BLaER1 (cell line): ENCODE results near the gene INPP5A.

Source experiments
- H3K27ac ChIP-seq: shearing (Covaris generic); formaldehyde crosslinking; 2 replicates; pipeline ENCODE4 v1.8.1; 2022
- H3K27me3 ChIP-seq: shearing (Covaris generic); formaldehyde crosslinking; 2 replicates; pipeline ENCODE4 v1.8.1; 2022
- H3K36me3 ChIP-seq: shearing (Covaris generic); formaldehyde crosslinking; 2 replicates; pipeline ENCODE4 v1.8.1; 2022
- H3K4me1 ChIP-seq: shearing (Covaris generic); formaldehyde crosslinking; 2 replicates; pipeline ENCODE4 v1.8.1; 2022
- H3K4me2 ChIP-seq: shearing (Covaris generic); formaldehyde crosslinking; 2 replicates; pipeline ENCODE4 v1.8.1; 2022
- H3K4me3 ChIP-seq: shearing (Covaris generic); formaldehyde crosslinking; 2 replicates; pipeline ENCODE4 v1.8.1; 2022
- H3K9ac ChIP-seq: shearing (Covaris generic); formaldehyde crosslinking; 2 replicates; pipeline ENCODE4 v1.8.1; 2022
- H3K9me3 ChIP-seq: shearing (Covaris generic); formaldehyde crosslinking; 2 replicates; pipeline ENCODE4 v1.8.1; 2022
- H4K20me1 ChIP-seq: shearing (Covaris generic); formaldehyde crosslinking; 2 replicates; pipeline ENCODE4 v1.8.1; 2022
- Cebpa-rat ChIP-seq: shearing (Covaris generic); IDR thresholded peaks from 2 replicates; pipeline ENCODE4 v1.8.1; 2022

The INPP5A gene

GRCh38 chr10:132554053-132554990 is 16.7 kb downstream of the INPP5A start:
- H3K36me3 ChIP-seq = no peaks in the 10 kb centered on the region; the same call in 1 of the 2 replicates
- H4K20me1 ChIP-seq = peaks cover 53% of the 10 kb centered on the region
- no peak for TF ChIP-seq Cebpa-rat
- H3K4me1 ChIP-seq = peaks cover 90% of the 10 kb centered on the region
- no peak overlapping the region for H3K27ac ChIP-seq
- H3K4me2 ChIP-seq = peak overlapping the region; percentile 89
- no peaks in the 10 kb centered on the region for H3K27me3 ChIP-seq
- H3K9ac ChIP-seq = no peak overlapping the region
- H3K9me3 ChIP-seq = no peaks in the 10 kb centered on the region
- H3K4me3 ChIP-seq = no peak overlapping the region

DNA sequence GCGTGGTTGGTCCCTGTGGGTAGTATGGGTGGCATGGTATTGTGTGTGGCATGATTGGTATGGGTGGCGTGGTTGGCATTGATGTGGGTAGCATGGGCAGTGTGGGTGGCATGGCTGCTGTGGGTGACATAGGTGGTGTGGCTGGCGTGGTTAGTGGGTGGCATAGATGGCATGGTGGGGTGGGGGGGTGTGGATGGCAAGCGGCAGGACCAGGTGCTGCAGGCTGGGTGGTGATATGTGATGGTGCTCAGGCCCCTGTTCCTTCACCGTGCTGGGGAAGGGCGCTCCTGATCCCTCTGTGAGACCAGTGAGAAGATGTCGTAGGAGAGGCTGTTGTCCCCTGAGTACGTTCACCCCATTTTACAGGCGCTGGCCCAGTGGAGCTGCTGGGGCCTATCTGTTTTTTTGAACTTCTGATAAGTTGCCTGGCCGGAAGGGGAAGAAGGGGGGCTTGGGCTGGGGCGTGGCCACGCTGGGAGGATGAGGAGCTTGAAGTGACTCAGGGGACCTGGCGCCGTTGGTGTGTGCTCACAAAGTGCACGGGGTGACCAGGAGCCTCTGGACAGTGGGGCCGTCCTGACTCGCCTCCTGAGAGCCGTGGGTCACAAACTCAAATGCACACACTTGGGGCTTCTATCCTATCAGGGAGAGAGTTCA is 17.5 kb downstream of the INPP5A start:
- H4K20me1 ChIP-seq = peaks cover 55% of the 10 kb centered on the region

GRCh38 chr10:132555648-132556575 is 18.3 kb downstream of the INPP5A start:
- TF ChIP-seq Cebpa-rat = no peak
- peak overlapping the region; percentile 32; the same call in 1 of the 2 replicates for H3K4me3 ChIP-seq
- peaks cover 90% of the 10 kb centered on the region for H3K4me1 ChIP-seq
- no peaks in the 10 kb centered on the region for H3K9me3 ChIP-seq
- H3K36me3 ChIP-seq = no peaks in the 10 kb centered on the region; the same call in 1 of the 2 replicates
- H3K27me3 ChIP-seq = no peaks in the 10 kb centered on the region
- peaks cover 56% of the 10 kb centered on the region for H4K20me1 ChIP-seq
- H3K4me2 ChIP-seq = peak overlapping the region; percentile 89
- H3K27ac ChIP-seq = peak overlapping the region; percentile 7; the same call in 1 of the 2 replicates
- H3K9ac ChIP-seq = no peak overlapping the region

More for the DNA sequence above, 17.5 kb downstream of the INPP5A start:
- no peak overlapping the region for H3K9ac ChIP-seq
- TF ChIP-seq Cebpa-rat = no peak
- peaks cover 90% of the 10 kb centered on the region for H3K4me1 ChIP-seq
- H3K27me3 ChIP-seq = no peaks in the 10 kb centered on the region
- peak overlapping the region; percentile 7; the same call in 1 of the 2 replicates for H3K27ac ChIP-seq
- peak overlapping the region; percentile 32; the same call in 1 of the 2 replicates for H3K4me3 ChIP-seq
- no peaks in the 10 kb centered on the region for H3K9me3 ChIP-seq
- H3K4me2 ChIP-seq = peak overlapping the region; percentile 89
- H3K36me3 ChIP-seq = no peaks in the 10 kb centered on the region; the same call in 1 of the 2 replicates

- no peak overlapping the region for H3K4me3 ChIP-seq
- no peaks in the 10 kb centered on the region; the same call in 1 of the 2 replicates for H3K36me3 ChIP-seq
- H3K4me1 ChIP-seq = peaks cover 90% of the 10 kb centered on the region
- H3K9me3 ChIP-seq = no peaks in the 10 kb centered on the region
- H3K4me2 ChIP-seq = peak overlapping the region; percentile 89; the same call in 1 of the 2 replicates
- no peak for TF ChIP-seq Cebpa-rat
- no peak overlapping the region for H3K27ac ChIP-seq
- H4K20me1 ChIP-seq = peaks cover 67% of the 10 kb centered on the region
- H3K27me3 ChIP-seq = no peaks in the 10 kb centered on the region
- no peak overlapping the region for H3K9ac ChIP-seq
Measured at GRCh38 chr10:132556994-132557441, 19.4 kb downstream of the INPP5A start.

- H3K4me1 ChIP-seq = peaks cover 92% of the 10 kb centered on the region
- peaks cover 76% of the 10 kb centered on the region for H4K20me1 ChIP-seq
- H3K27ac ChIP-seq = no peak overlapping the region
- no peaks in the 10 kb centered on the region for H3K27me3 ChIP-seq
- H3K9ac ChIP-seq = no peak overlapping the region
- no peaks in the 10 kb centered on the region; the same call in 1 of the 2 replicates for H3K36me3 ChIP-seq
- H3K9me3 ChIP-seq = no peaks in the 10 kb centered on the region
- no peak for TF ChIP-seq Cebpa-rat
- H3K4me2 ChIP-seq = peak overlapping the region; percentile 97
- no peak overlapping the region for H3K4me3 ChIP-seq
Measured at GRCh38 chr10:132557696-132558515, 20.3 kb downstream of the INPP5A start.

DNA sequence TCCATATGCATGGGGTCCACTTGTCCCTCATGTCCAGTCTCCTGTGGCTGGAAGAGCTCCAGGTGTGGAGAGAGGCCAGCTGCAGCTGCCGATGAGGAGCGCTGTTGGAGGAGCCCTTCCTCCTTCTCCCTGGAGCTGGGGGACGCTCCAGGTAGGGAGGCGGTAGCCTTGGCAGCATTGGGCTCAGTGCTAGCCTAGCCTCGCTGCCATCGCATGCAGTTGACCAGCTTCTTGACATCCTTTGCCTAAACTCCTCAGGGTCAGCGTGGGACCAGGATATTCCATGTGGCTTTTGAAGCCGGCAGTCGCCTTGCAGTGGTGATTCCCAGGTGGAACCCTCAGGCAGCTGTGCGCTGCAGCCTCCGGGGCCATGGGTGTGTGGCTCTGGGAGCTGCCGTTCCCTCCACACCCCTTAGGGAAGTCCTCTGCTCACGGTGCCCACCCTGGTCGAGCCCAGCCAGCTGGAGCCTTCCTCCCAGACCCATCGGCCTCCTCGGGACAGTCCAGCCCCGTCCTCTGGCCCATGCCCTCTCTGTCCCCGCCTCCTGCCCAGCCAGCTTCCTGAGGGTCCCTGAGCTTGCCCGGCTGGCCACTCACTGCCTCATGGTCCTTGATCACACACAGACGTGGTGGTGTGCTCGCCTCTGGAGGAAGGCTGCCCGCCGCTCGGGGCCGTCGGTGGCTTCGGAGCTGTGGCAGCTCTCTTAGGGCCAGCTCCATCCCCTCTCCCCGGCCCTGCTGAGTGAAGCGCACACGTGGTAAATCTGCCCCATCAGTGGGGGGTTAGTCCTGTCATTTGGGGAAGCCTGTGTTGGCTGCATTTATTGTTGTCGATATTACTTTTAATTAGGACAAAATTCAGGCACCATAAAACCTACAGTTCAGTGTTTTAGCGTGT is 21.2 kb downstream of the INPP5A start:
- Histone ChIP-seq H4K20me1 (peaks cover 84% of the 10 kb centered on the region), H3K27me3 (0 out of 2 replicates have a peak, but pooled peaks cover 4% of the 10 kb centered on the region), H3K36me3 (no peaks in the 10 kb centered on the region; the same call in 1 of the 2 replicates), H3K4me3 (no peak overlapping the region), H3K9ac (no peak overlapping the region), H3K4me1 (peaks cover 100% of the 10 kb centered on the region), H3K4me2 (peak overlapping the region; percentile 97), H3K9me3 (no peaks in the 10 kb centered on the region), H3K27ac (no peak overlapping the region)
- TF ChIP-seq Cebpa-rat = no peak

GRCh38 chr10:132559538-132559937 is 22.0 kb downstream of the INPP5A start:
- Histone ChIP-seq H3K9ac (no peak overlapping the region), H3K9me3 (no peaks in the 10 kb centered on the region), H4K20me1 (peaks cover 92% of the 10 kb centered on the region), H3K27me3 (0 out of 2 replicates have a peak, but pooled peaks cover 4% of the 10 kb centered on the region), H3K4me3 (no peak overlapping the region), H3K4me2 (peak overlapping the region; percentile 97), H3K27ac (no peak overlapping the region), H3K36me3 (no peaks in the 10 kb centered on the region; the same call in 1 of the 2 replicates), H3K4me1 (peaks cover 100% of the 10 kb centered on the region)
- TF ChIP-seq Cebpa-rat = no peak
